ENCODE data around the gene FEM1A. TPM values are rescaled to one million over a fixed set of nuclear protein-coding genes. Genes with fewer than 3 reads are reported as not detected.

Gene FEM1A
- total RNA-seq, 1 donor from 2014 or later, result 28.7 TPM

- Histone ChIP-seq H3K9me3 (ENCODE audit: control insufficient read depth in 3 of 3, low read length in 3 of 3) (no peaks in the 10 kb centered on the region), H3K27ac (ENCODE audit: low read depth, low read length) (no peak overlapping the region), H3K27me3 (ENCODE audit: control insufficient read depth in 3 of 3, insufficient read depth in 3 of 3, low read length in 3 of 3) (no peaks in the 10 kb centered on the region), H3K4me1 (ENCODE audit: control insufficient read depth in 3 of 3, insufficient read depth in 3 of 3, low read length in 3 of 3) (peaks cover 4 to 9% (median 6%) of the 10 kb centered on the region in 3 donors), H3K9ac (ENCODE audit: low read depth in 1 of 3, low read length in 3 of 3) (no peak overlapping the region), H3K4me3 (ENCODE audit: low read length in 3 of 3) (no peak overlapping the region), H3K36me3 (ENCODE audit: control insufficient read depth in 3 of 3, insufficient read depth in 3 of 3, low read length in 3 of 3) (peaks cover 0 to 2% (median 0%) of the 10 kb centered on the region in 3 donors)
Measured at GRCh38 chr19:4806384-4806783, 14.8 kb downstream of the FEM1A start.

- no peak overlapping the region for H3K4me3 ChIP-seq (ENCODE audit: low read length in 3 of 3)
- no peak overlapping the region for H3K9ac ChIP-seq (ENCODE audit: low read depth in 1 of 3, low read length in 3 of 3)
- peaks cover 0 to 2% (median 0%) of the 10 kb centered on the region in 3 donors for H3K36me3 ChIP-seq (ENCODE audit: control insufficient read depth in 3 of 3, insufficient read depth in 3 of 3, low read length in 3 of 3)
- H3K27me3 ChIP-seq (ENCODE audit: control insufficient read depth in 3 of 3, insufficient read depth in 3 of 3, low read length in 3 of 3), result no peaks in the 10 kb centered on the region
- no peak overlapping the region for H3K27ac ChIP-seq (ENCODE audit: low read depth, low read length)
- peaks cover 4 to 8% (median 4%) of the 10 kb centered on the region in 3 donors for H3K4me1 ChIP-seq (ENCODE audit: control insufficient read depth in 3 of 3, insufficient read depth in 3 of 3, low read length in 3 of 3)
- no peaks in the 10 kb centered on the region for H3K9me3 ChIP-seq (ENCODE audit: control insufficient read depth in 3 of 3, low read length in 3 of 3)
Measured at GRCh38 chr19:4807188-4807587, 15.7 kb downstream of the FEM1A start.

- Histone ChIP-seq H3K4me1 (ENCODE audit: control insufficient read depth in 3 of 3, insufficient read depth in 3 of 3, low read length in 3 of 3) (peaks cover 14 to 19% (median 15%) of the 10 kb centered on the region in 3 donors), H3K36me3 (ENCODE audit: control insufficient read depth in 3 of 3, insufficient read depth in 3 of 3, low read length in 3 of 3) (peaks cover 0 to 2% (median 2%) of the 10 kb centered on the region in 3 donors), H3K4me3 (ENCODE audit: low read length in 3 of 3) (no peak overlapping the region), H3K27me3 (ENCODE audit: control insufficient read depth in 3 of 3, insufficient read depth in 3 of 3, low read length in 3 of 3) (no peaks in the 10 kb centered on the region), H3K27ac (ENCODE audit: low read depth, low read length) (peak overlapping the region; percentile 92), H3K9ac (ENCODE audit: low read depth in 1 of 3, low read length in 3 of 3) (no peak overlapping the region), H3K9me3 (ENCODE audit: control insufficient read depth in 3 of 3, low read length in 3 of 3) (no peaks in the 10 kb centered on the region)
Measured at GRCh38 chr19:4811328-4812131, 20.0 kb downstream of the FEM1A start.

- H3K9me3 ChIP-seq (ENCODE audit: control insufficient read depth in 3 of 3, low read length in 3 of 3), result no peaks in the 10 kb centered on the region
- no peaks in the 10 kb centered on the region for H3K27me3 ChIP-seq (ENCODE audit: control insufficient read depth in 3 of 3, insufficient read depth in 3 of 3, low read length in 3 of 3)
- H3K36me3 ChIP-seq (ENCODE audit: control insufficient read depth in 3 of 3, insufficient read depth in 3 of 3, low read length in 3 of 3), result peaks cover 8 to 18% (median 8%) of the 10 kb centered on the region in 3 donors
- peak overlapping the region; percentile 60 for H3K27ac ChIP-seq (ENCODE audit: low read depth, low read length)
- no peak overlapping the region for H3K9ac ChIP-seq (ENCODE audit: low read depth in 1 of 3, low read length in 3 of 3)
- H3K4me1 ChIP-seq (ENCODE audit: control insufficient read depth in 3 of 3, insufficient read depth in 3 of 3, low read length in 3 of 3), result peaks cover 18 to 30% (median 26%) of the 10 kb centered on the region in 3 donors
- H3K4me3 ChIP-seq (ENCODE audit: low read length in 3 of 3), result peak overlapping the region in 1 of 3 donors; percentile 41
Measured at GRCh38 chr19:4814625-4815425, 23.3 kb downstream of the FEM1A start.

DNA sequence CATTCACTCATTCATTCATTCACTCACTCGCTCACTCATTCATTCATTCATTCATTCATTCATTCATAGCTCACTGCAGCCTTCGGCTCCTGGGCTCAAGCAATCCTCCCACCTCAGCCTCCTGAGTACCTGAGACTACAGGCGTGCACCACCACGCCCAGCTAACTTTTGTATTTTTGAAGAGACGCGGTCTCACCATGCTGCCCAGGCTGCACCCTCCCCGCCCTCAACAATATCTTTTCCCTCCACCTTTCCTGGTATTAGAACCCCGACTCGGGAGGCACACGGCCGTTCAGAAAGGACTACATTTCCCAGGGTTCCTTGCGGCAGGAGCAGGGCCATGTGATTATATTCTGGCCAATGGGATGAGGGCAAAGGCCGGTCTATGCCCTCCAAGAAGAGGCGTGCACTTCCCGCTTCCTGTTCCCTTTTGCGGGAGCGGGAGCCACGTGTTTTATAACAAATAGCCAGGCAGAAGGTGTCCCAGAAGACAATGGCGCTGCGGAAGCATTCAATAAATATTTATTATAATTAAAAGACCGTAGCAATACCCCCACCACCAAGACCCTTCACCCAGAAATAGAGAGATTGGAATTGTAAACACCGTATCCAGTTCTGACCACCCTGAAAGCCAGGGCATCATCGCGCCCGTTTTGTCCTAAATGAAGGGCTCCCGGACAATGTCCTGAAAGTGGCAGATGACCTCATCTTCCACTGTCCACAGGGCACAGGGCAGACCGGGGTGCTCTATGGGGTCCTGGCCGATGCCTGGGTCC lies 24.1 kb downstream of the FEM1A start:
- Histone ChIP-seq H3K27ac (ENCODE audit: low read depth, low read length) (peak overlapping the region; percentile 60), H3K9me3 (ENCODE audit: control insufficient read depth in 3 of 3, low read length in 3 of 3) (no peaks in the 10 kb centered on the region), H3K4me1 (ENCODE audit: control insufficient read depth in 3 of 3, insufficient read depth in 3 of 3, low read length in 3 of 3) (peaks cover 18 to 30% (median 26%) of the 10 kb centered on the region in 3 donors), H3K27me3 (ENCODE audit: control insufficient read depth in 3 of 3, insufficient read depth in 3 of 3, low read length in 3 of 3) (no peaks in the 10 kb centered on the region), H3K36me3 (ENCODE audit: control insufficient read depth in 3 of 3, insufficient read depth in 3 of 3, low read length in 3 of 3) (peaks cover 8 to 18% (median 8%) of the 10 kb centered on the region in 3 donors), H3K9ac (ENCODE audit: low read depth in 1 of 3, low read length in 3 of 3) (peak overlapping the region; percentile 51 to 69 (median 59)), H3K4me3 (ENCODE audit: low read length in 3 of 3) (peak overlapping the region; percentile 57 to 70 (median 61))

DNA sequence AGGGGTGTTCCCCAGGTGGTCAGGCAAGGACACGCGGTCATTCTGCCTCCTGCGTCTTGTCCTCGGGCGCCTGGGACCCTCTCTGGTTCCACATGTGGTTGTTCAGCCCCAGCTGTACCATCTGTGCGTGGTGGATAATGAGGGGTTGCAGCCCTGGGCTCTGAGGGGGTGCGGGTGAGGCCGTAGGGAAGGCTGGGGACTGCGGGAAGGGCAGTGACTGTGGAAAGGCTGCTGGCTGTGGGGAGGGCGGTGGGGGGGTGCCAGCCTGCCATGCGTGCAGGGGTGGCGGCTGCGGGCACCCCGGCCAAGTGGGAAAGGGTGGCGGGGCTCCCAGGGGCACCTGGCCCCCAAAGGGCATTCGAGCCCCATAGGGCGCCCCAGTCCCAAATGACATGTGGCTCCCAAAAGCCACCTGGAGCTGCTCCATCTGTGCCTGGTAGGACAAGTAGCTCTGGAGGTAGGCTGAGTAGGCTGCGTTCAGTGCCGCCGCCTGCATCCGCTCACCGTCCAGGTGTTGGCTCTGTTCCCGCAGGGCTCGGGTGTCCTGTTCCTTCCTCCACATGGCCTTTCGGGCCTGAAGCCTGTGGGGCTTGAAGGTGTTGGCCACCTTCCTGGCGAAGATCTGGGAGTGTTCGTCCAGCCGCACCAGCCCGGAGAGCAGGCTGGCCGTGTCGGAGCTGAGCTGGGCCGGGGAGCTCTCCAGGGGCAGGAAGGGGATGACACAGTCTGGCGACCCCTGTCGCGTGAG lies 24.8 kb downstream of the FEM1A start:
- Histone ChIP-seq H3K9me3 (ENCODE audit: control insufficient read depth in 3 of 3, low read length in 3 of 3) (no peaks in the 10 kb centered on the region), H3K36me3 (ENCODE audit: control insufficient read depth in 3 of 3, insufficient read depth in 3 of 3, low read length in 3 of 3) (peaks cover 8 to 18% (median 8%) of the 10 kb centered on the region in 3 donors), H3K4me3 (ENCODE audit: low read length in 3 of 3) (peak overlapping the region; percentile 45 to 70 (median 61)), H3K27ac (ENCODE audit: low read depth, low read length) (peak overlapping the region; percentile 60), H3K27me3 (ENCODE audit: control insufficient read depth in 3 of 3, insufficient read depth in 3 of 3, low read length in 3 of 3) (no peaks in the 10 kb centered on the region), H3K4me1 (ENCODE audit: control insufficient read depth in 3 of 3, insufficient read depth in 3 of 3, low read length in 3 of 3) (peaks cover 18 to 30% (median 26%) of the 10 kb centered on the region in 3 donors), H3K9ac (ENCODE audit: low read depth in 1 of 3, low read length in 3 of 3) (peak overlapping the region; percentile 51 to 69 (median 59))

- Histone ChIP-seq H3K4me3 (ENCODE audit: low read length in 3 of 3) (no peak overlapping the region), H3K9me3 (ENCODE audit: control insufficient read depth in 3 of 3, low read length in 3 of 3) (no peaks in the 10 kb centered on the region), H3K27ac (ENCODE audit: low read depth, low read length) (peak overlapping the region; percentile 60)
Measured at GRCh38 chr19:4816950-4817278, 25.4 kb downstream of the FEM1A start.

DNA sequence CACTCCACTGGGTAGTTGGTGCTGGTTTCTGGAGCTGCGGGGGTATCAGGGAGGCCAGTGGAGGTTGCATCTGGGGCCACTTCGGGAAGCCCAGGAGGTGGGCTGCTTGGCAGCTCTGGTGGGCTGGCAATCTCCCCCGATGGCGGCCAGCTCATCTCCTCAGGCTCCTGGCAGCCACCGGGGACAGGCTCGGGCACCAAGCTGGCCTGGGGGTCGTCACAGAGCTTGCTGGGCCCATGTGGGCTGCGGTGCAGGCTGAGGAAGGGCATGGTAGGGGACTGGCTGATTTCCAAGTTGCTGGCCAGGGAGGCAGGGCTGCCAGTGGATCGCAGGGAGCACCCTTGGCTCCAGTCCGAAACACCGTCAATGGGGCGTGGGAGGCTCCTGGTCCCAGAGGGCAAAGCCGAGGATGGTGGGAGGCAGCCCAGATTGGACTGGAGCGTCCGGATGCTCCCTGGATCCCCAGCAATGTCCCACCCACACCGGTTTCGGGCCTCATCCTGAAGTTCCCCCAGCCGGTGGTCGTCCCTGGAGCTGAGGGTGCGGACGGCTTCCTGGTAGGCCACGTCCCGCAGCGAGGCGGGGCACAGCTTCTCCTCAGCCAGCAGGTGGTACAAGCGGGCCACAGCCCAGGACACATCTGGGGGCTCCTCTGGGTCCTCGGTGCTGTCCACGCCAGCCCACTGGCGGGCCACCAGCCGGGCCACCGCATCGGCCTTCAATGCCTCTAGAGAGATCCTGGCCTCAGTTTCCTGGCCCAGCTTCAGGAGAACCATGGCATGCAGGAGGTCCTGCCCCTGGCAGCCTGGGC lies 26.1 kb downstream of the FEM1A start:
- H3K9me3 ChIP-seq (ENCODE audit: control insufficient read depth in 3 of 3, low read length in 3 of 3), result no peaks in the 10 kb centered on the region
- peak overlapping the region in 1 of 3 donors; percentile 60 for H3K9ac ChIP-seq (ENCODE audit: low read depth in 1 of 3, low read length in 3 of 3)
- H3K36me3 ChIP-seq (ENCODE audit: control insufficient read depth in 3 of 3, insufficient read depth in 3 of 3, low read length in 3 of 3), result peaks cover 8 to 18% (median 8%) of the 10 kb centered on the region in 3 donors
- no peak overlapping the region for H3K27ac ChIP-seq (ENCODE audit: low read depth, low read length)
- peaks cover 18 to 28% (median 26%) of the 10 kb centered on the region in 3 donors for H3K4me1 ChIP-seq (ENCODE audit: control insufficient read depth in 3 of 3, insufficient read depth in 3 of 3, low read length in 3 of 3)
- H3K4me3 ChIP-seq (ENCODE audit: low read length in 3 of 3), result no peak overlapping the region
- H3K27me3 ChIP-seq (ENCODE audit: control insufficient read depth in 3 of 3, insufficient read depth in 3 of 3, low read length in 3 of 3), result no peaks in the 10 kb centered on the region

More at GRCh38 chr19:4816950-4817278, 25.4 kb downstream of the FEM1A start:
- Histone ChIP-seq H3K4me1 (ENCODE audit: control insufficient read depth in 3 of 3, insufficient read depth in 3 of 3, low read length in 3 of 3) (peaks cover 18 to 30% (median 26%) of the 10 kb centered on the region in 3 donors), H3K27me3 (ENCODE audit: control insufficient read depth in 3 of 3, insufficient read depth in 3 of 3, low read length in 3 of 3) (no peaks in the 10 kb centered on the region), H3K36me3 (ENCODE audit: control insufficient read depth in 3 of 3, insufficient read depth in 3 of 3, low read length in 3 of 3) (peaks cover 8 to 18% (median 8%) of the 10 kb centered on the region in 3 donors), H3K9ac (ENCODE audit: low read depth in 1 of 3, low read length in 3 of 3) (peak overlapping the region in 1 of 3 donors; percentile 60)
